ENCODE measurements around the gene CLMN. TPM values are rescaled to one million over a fixed set of nuclear protein-coding genes. Genes with fewer than 3 reads are reported as not detected.

CLMN gene
- total RNA-seq, 1 donor from 2014 or later: 117 TPM

GRCh38 chr14:95273001-95273978 lies 46.4 kb downstream of the CLMN start:
- no peak overlapping the region for H3K4me3 Mint-ChIP-seq

GRCh38 chr14:95272057-95272456 lies 47.7 kb downstream of the CLMN start:
- DNase-seq (ENCODE audit: low spot score in 2 of 2, unreplicated experiment in 2 of 2): no peak
- H3K4me3 Mint-ChIP-seq: no peak overlapping the region
- H3K36me3 Mint-ChIP-seq: peaks cover 24% of the 10 kb centered on the region
- TF ChIP-seq CTCF (IDR thresholded peaks at IDR 0.05; ENCODE audit: unreplicated experiment): no peak
- peaks cover 22% of the 10 kb centered on the region for H3K9me3 Mint-ChIP-seq
- no peaks in the 10 kb centered on the region for H3K27me3 Mint-ChIP-seq (ENCODE audit: low read depth)
- H3K4me1 Mint-ChIP-seq: peaks cover 18% of the 10 kb centered on the region
- H3K27ac Mint-ChIP-seq: peak overlapping the region; percentile 67

More at GRCh38 chr14:95273001-95273978, 46.4 kb downstream of the CLMN start:
- Mint-ChIP-seq H3K27me3 (ENCODE audit: low read depth) (no peaks in the 10 kb centered on the region), H3K4me1 (peaks cover 18% of the 10 kb centered on the region), H3K27ac (peak overlapping the region; percentile 86), H3K9me3 (peaks cover 14% of the 10 kb centered on the region), H3K36me3 (peaks cover 18% of the 10 kb centered on the region)
- TF ChIP-seq CTCF (IDR thresholded peaks at IDR 0.05; ENCODE audit: unreplicated experiment): no peak
- DNase-seq (ENCODE audit: low spot score in 2 of 2, unreplicated experiment in 2 of 2): no peak

GRCh38 chr14:95270203-95270602 lies 49.5 kb downstream of the CLMN start:
- Mint-ChIP-seq H3K27ac (peak overlapping the region; percentile 2), H3K9me3 (peaks cover 28% of the 10 kb centered on the region), H3K27me3 (ENCODE audit: low read depth) (no peaks in the 10 kb centered on the region), H3K4me1 (peaks cover 28% of the 10 kb centered on the region), H3K36me3 (peaks cover 27% of the 10 kb centered on the region), H3K4me3 (no peak overlapping the region)
- no peak for TF ChIP-seq CTCF (IDR thresholded peaks at IDR 0.05; ENCODE audit: unreplicated experiment)
- no peak for DNase-seq (ENCODE audit: low spot score in 2 of 2, unreplicated experiment in 2 of 2)

- no peak for TF ChIP-seq CTCF (IDR thresholded peaks at IDR 0.05; ENCODE audit: unreplicated experiment)
- H3K36me3 Mint-ChIP-seq: peaks cover 27% of the 10 kb centered on the region
- H3K27me3 Mint-ChIP-seq (ENCODE audit: low read depth): no peaks in the 10 kb centered on the region
- H3K9me3 Mint-ChIP-seq: peaks cover 28% of the 10 kb centered on the region
- H3K4me3 Mint-ChIP-seq: no peak overlapping the region
- peak overlapping the region; percentile 24 for H3K27ac Mint-ChIP-seq
- H3K4me1 Mint-ChIP-seq: peaks cover 31% of the 10 kb centered on the region
- DNase-seq (ENCODE audit: low spot score in 2 of 2, unreplicated experiment in 2 of 2): no peak
These were observed 50.2 kb downstream of the CLMN start for GRCh38 chr14:95269493-95269892.

GRCh38 chr14:95268350-95268749 lies 51.4 kb downstream of the CLMN start:
- peaks cover 27% of the 10 kb centered on the region for H3K36me3 Mint-ChIP-seq
- H3K27ac Mint-ChIP-seq: peak overlapping the region; percentile 34
- TF ChIP-seq CTCF (IDR thresholded peaks at IDR 0.05; ENCODE audit: unreplicated experiment): no peak
- H3K27me3 Mint-ChIP-seq (ENCODE audit: low read depth): no peaks in the 10 kb centered on the region
- H3K4me3 Mint-ChIP-seq: no peak overlapping the region
- H3K9me3 Mint-ChIP-seq: peaks cover 28% of the 10 kb centered on the region
- DNase-seq (ENCODE audit: low spot score in 2 of 2, unreplicated experiment in 2 of 2): no peak
- H3K4me1 Mint-ChIP-seq: peaks cover 27% of the 10 kb centered on the region

Measured in mesothelial cell of epicardium (in vitro differentiated cells).